Cerebellar cortex (tissue), 1 donor: ENCODE data around the gene FUS.
"Not testable (repeated sequence)": the region's sequence is repeated elsewhere in the genome, so short reads cannot be mapped to it uniquely, and the experiment has no call there.

Experiments used
- DNase-seq: peaks from one replicate; pipeline ENCODE4 v3.0.0-alpha.2; 2015; ENCODE audit warnings: low spot score

The FUS gene

GRCh38 chr16:31179747-31180459 is at the start of gene FUS:
Gene FUS, plus strand, starts transcription at chr16:31180139. Its CDS starts 76 bp downstream, at chr16:31180215.
- peak; percentile 93 for DNase-seq

DNA sequence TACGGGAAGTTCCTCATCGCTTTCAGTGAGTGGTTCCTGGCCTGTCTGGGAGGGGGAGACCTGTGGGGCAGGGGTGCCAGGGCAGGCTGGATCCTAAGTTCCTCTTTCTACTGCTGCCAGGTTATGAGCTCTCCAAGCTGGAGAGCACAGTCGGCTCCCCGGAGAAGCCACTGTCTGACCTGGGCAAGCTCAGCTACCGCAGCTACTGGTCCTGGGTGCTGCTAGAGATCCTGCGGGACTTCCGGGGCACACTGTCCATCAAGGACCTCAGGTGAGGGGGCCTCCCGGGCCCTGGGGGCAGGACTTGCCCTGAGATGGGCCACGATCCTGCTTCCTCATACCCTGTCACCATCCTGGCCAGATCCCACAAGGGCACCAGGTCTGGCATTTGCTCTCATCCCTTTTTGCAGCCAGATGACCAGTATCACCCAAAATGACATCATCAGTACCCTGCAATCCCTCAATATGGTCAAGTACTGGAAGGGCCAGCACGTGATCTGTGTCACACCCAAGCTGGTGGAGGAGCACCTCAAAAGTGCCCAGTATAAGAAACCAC is 49.5 kb upstream of the FUS start:
- DNase-seq, result no peak

DNA sequence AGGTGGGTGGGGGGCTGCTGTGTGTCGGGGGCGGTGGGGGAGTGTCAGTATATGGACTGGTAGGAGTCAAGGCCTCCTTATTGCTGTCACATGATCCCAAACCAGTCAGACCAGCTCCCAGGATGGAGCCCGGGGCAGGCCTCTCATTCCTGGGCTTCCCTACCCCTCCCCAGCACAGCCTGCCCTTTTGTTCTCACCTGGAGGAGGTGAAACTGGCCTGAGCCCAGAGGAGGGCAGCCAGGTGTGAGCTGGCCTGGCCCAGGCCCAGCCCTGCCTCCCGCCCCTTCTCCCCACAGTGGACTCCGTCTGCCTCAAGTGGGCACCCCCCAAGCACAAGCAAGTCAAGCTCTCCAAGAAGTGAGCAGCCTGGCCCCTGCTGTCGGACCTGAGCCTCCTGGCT is 49.0 kb upstream of the FUS start:
- no peak for DNase-seq

DNA sequence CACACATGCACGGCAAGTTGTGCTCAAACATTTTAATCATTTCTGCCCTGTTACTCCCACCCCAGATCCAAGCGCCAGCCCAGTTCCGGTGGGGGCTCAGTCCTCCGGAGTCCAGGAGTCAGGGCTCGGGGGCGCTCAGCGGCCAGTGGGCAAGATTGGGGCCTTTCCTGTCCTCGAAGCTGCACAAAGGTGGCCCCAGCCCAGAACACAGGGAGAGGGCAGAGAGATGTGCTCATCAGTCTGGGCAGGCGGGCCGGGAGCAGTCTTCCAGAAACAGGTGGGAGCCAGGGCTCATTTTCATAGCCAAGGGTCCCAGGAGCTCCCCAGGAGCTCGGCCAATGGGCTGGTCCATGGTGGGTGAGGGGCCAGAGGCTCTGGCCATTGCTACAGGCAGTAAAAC is 48.5 kb upstream of the FUS start:
- DNase-seq, result no peak

DNA sequence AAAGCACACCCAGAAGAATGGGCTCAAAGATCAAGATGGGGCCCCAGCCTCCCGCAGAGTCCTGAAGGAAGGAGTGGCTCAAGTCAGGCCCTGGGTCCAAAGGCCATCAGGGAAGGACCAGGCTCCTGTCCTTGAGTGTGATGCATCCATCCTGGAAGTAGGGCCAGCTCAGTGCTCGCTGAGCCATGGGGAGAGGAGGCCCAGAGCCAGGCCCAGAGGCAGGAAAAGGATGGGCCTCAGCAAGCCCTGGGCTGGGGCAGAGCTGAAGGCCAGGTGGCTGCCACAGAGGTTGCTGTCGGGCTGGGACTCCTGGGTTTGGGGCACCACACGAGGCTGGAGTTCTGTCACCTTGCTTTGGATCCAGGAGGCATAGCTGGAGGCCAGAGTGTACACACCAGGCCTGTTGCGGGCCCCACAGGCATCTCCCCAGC is 48.1 kb upstream of the FUS start:
- DNase-seq, result no peak

DNA sequence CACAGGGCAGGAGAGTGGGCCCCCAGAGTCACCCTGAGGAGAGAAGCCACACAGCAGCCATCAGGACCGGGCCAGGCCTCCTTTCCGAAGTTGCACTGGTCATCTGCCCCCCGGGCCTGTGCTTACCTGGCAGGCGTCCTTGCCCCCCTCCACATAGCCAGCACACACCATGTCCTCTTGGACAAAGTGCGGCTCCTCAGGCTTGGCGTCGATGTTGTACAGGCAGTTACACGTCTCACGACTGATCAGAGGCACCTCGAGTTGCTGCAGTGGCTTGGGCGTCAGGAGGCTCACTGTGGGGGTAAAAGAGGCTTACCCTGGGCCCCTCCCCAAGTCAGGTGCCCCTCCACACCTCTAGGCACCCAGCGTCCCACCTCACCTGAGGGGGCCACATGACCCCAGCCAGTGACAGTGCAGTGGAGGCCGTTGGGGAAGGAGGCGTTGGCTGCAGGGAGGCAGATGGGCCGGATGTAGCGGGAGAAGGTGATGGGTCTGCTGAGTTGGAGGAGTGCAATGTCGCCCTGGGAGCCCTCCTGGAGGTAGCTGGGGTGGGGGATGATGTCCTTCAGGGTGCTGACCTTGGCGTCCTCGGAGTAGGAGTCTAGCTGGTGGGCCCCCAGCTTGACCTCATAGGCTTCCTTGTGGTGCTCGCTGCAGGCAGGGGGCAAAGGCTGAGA is 47.5 kb upstream of the FUS start:
- DNase-seq, result no peak

GRCh38 chr16:31133046-31133501 is 46.9 kb upstream of the FUS start:
- no peak for DNase-seq

GRCh38 chr16:31134091-31134571 is 45.8 kb upstream of the FUS start:
- DNase-seq, result no peak

GRCh38 chr16:31134625-31135534 is 45.1 kb upstream of the FUS start:
- no peak for DNase-seq

DNA sequence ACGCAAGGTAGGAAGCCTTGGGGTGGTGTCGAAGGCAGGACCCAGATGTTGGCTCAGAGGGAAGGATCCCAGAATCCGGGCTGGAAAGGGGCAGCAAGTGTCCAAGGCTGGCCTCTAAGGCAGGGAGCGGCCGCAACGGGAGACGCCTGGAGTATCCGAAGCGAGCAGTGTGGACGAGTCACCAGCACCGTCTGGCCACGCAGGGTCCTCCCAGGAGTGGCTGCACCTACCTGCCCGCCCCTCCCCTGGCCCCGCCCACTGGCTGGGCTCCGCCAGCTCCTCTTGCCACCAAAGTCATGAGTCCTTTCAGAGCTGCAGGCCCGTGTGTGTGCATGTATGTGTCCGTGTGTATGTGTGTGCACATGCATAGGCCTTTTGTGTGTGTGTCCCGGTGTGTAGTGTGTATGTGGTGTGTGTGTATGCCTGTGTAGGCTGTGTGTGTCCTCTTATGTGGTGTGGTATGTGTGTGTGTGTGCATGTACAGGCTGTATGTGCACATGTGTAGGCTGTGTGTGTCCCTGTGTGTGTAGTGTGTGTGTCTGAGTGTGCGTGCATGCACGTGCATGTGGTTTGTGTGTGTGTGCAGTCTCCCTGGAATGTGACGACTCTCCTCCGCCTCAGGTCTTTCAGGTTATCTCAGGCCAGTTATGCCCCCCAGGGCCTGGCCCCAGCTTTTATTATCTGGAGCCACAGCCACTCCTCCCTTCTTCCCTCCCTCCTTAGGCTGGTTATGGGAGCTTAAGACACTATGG is 44.2 kb upstream of the FUS start, which contains the start of gene PRSS8:
Gene PRSS8 (minus strand): TSS at position 193 of the 752 bp plus-strand sequence. CDS start 229 bp downstream, outside the sequence.
- DNase-seq, result no peak

GRCh38 chr16:31136287-31136662 is 43.7 kb upstream of the FUS start:
- DNase-seq, result no peak

- not testable (repeated sequence) for DNase-seq
Observed at GRCh38 chr16:31136822-31137499, 43.0 kb upstream of the FUS start.

GRCh38 chr16:31138621-31139578 is 41.0 kb upstream of the FUS start:
- DNase-seq, result no peak

- DNase-seq, result not testable (repeated sequence)
Observed at GRCh38 chr16:31141071-31141469, 38.9 kb upstream of the FUS start.

GRCh38 chr16:31141489-31142108 is 38.3 kb upstream of the FUS start:
- no peak for DNase-seq

- peak; percentile 97 for DNase-seq
Observed at GRCh38 chr16:31142109-31143010, 37.6 kb upstream of the FUS start.

DNA sequence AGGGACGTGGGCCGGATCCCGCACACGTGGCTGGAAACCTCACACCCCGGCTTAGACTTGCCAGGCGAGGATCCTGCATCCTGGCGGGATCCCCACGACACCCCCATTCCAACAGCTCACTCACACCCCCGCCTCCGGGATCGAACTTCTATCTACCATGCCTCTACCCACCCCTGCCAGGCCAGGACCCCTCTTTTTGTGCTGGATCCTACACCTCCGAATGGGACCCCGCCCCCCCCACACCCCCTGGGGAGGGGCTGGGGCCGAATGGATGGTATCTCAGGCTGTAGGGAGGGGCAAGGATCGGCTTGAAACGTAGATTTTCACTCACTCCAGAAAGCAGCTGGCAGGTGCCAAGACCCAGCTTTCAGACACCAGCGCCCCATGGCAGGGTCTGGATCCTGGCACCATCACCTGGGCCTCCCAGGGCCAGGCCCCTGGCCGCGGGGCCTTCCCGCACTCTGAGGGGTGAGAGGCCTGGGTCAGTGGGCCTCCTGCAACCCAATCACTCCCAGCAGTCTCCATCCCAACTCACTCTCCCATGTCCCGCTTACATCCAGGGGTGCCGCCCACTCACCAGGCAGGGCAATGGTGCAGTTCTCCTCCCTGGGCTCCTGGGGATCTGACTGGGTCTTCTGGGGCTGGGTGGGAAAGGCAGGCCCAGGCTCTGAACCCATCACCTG is 36.8 kb upstream of the FUS start:
- no peak for DNase-seq
